ENCODE data around the gene LRRC3. TPM values are rescaled to one million over a fixed set of nuclear protein-coding genes. Genes with fewer than 3 reads are reported as not detected.

The LRRC3 gene
- polyA plus RNA-seq, 1 donor (not counting 4 experiments of a cell fraction or from before 2014, with no cell fraction given): 1.4 TPM

DNA sequence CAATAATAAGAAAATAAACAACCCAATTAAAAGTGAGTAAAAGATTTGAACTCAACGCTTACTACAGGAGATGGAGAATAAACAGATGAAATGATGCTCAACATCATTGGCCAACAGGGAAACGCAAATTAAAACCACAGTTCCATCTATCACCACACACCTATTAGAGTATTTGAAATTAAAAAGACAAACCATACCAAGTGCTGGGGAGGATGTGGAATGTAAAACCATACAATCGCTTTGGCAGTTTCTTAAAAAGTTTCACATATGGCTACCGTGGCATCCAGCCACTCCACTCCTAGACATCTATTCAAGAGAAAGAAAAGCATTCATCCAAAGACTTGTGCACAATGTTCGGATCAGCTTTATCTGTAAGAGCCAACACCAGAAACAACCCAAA lies 1.3 kb upstream of the LRRC3 start:
- dilution Hi-C loops (cut with MboI; ENCODE audit: extremely low pct_ligation_motif_present, low sequenced_read_pairs): no loop called here
- no peak overlapping the region for H3K4me2 ChIP-seq (ENCODE audit: control insufficient read depth, extremely low read depth, insufficient read depth, low read depth, low read length)
- no peak for TF ChIP-seq EZH2 (IDR thresholded peaks at IDR 0.05; ENCODE audit: low read length)
- no peak for TF ChIP-seq CTCF (optimal IDR thresholded peaks at IDR 0.05 in 1 of 3, IDR thresholded peaks at IDR 0.05 in 1 of 3, conservative IDR thresholded peaks at IDR 0.05 in 1 of 3; ENCODE audit: extremely low read depth in 1 of 3, insufficient read depth in 2 of 3, low read length in 3 of 3)

GRCh38 chr21:44455524-44456213 lies 359 bp downstream of the LRRC3 start:
- H3K4me1 ChIP-seq (ENCODE audit: control insufficient read depth, extremely low read depth, insufficient read depth, low read length): no peaks in the 10 kb centered on the region
- DNase-seq (ENCODE audit: low read depth, low spot score) (no peak), FAIRE-seq (no peak)
- no peak overlapping the region for H3K27ac ChIP-seq (ENCODE audit: control insufficient read depth, insufficient read depth, low read length)
- H2AFZ ChIP-seq (ENCODE audit: control insufficient read depth, low read length): peak overlapping the region; percentile 81
- H3K27me3 ChIP-seq (ENCODE audit: control insufficient read depth, extremely low read depth, insufficient read depth, low read length): peaks cover 12% of the 10 kb centered on the region
- dilution Hi-C loops (cut with MboI; ENCODE audit: extremely low pct_ligation_motif_present, low sequenced_read_pairs): no loop called here
- H3K79me2 ChIP-seq (ENCODE audit: control insufficient read depth, insufficient read depth, low read length): no peaks in the 10 kb centered on the region
- peak overlapping the region; percentile 41 for H3K9ac ChIP-seq (ENCODE audit: control insufficient read depth, extremely low read depth, insufficient read depth, low read length)
- H3K9me3 ChIP-seq (ENCODE audit: control insufficient read depth, low read depth, low read length): no peaks in the 10 kb centered on the region
- H3K4me3 ChIP-seq (ENCODE audit: control insufficient read depth in 2 of 3, extremely low read depth in 1 of 3, insufficient read depth in 2 of 3, low read depth in 1 of 3, low read length in 3 of 3): peak overlapping the region; percentile 52 to 83 (median 63)
- no peaks in the 10 kb centered on the region for H3K9me1 ChIP-seq (ENCODE audit: control insufficient read depth, extremely low read depth, insufficient read depth, low read length)
- H3K36me3 ChIP-seq (ENCODE audit: control insufficient read depth in 2 of 2, extremely low read depth in 1 of 2, insufficient read depth in 2 of 2, low read length in 2 of 2): no peaks in the 10 kb centered on the region
- TF ChIP-seq CTCF (optimal IDR thresholded peaks at IDR 0.05 in 1 of 3, IDR thresholded peaks at IDR 0.05 in 1 of 3, conservative IDR thresholded peaks at IDR 0.05 in 1 of 3; ENCODE audit: extremely low read depth in 1 of 3, insufficient read depth in 2 of 3, low read length in 3 of 3): peak in 2 of 3 experiments; percentile 37 to 62
- TF ChIP-seq EZH2 (IDR thresholded peaks at IDR 0.05; ENCODE audit: low read length): no peak
- H4K20me1 ChIP-seq (ENCODE audit: control insufficient read depth, extremely low read depth, insufficient read depth, low read length): no peaks in the 10 kb centered on the region
- H3K4me2 ChIP-seq (ENCODE audit: control insufficient read depth, extremely low read depth, insufficient read depth, low read depth, low read length): peak overlapping the region; percentile 78

More for the DNA sequence above, 1.3 kb upstream of the LRRC3 start:
- DNase-seq (ENCODE audit: low read depth, low spot score) (no peak), FAIRE-seq (no peak)
- no peaks in the 10 kb centered on the region for H3K36me3 ChIP-seq (ENCODE audit: control insufficient read depth in 2 of 2, extremely low read depth in 1 of 2, insufficient read depth in 2 of 2, low read length in 2 of 2)
- peaks cover 20% of the 10 kb centered on the region for H3K27me3 ChIP-seq (ENCODE audit: control insufficient read depth, extremely low read depth, insufficient read depth, low read length)
- no peaks in the 10 kb centered on the region for H4K20me1 ChIP-seq (ENCODE audit: control insufficient read depth, extremely low read depth, insufficient read depth, low read length)
- no peak overlapping the region for H3K9ac ChIP-seq (ENCODE audit: control insufficient read depth, extremely low read depth, insufficient read depth, low read length)
- no peaks in the 10 kb centered on the region for H3K79me2 ChIP-seq (ENCODE audit: control insufficient read depth, insufficient read depth, low read length)
- no peaks in the 10 kb centered on the region for H3K9me3 ChIP-seq (ENCODE audit: control insufficient read depth, low read depth, low read length)
- no peak overlapping the region for H3K4me3 ChIP-seq (ENCODE audit: control insufficient read depth in 2 of 3, extremely low read depth in 1 of 3, insufficient read depth in 2 of 3, low read depth in 1 of 3, low read length in 3 of 3)
- H2AFZ ChIP-seq (ENCODE audit: control insufficient read depth, low read length): no peak overlapping the region
- H3K9me1 ChIP-seq (ENCODE audit: control insufficient read depth, extremely low read depth, insufficient read depth, low read length): no peaks in the 10 kb centered on the region
- no peaks in the 10 kb centered on the region for H3K4me1 ChIP-seq (ENCODE audit: control insufficient read depth, extremely low read depth, insufficient read depth, low read length)
- no peak overlapping the region for H3K27ac ChIP-seq (ENCODE audit: control insufficient read depth, insufficient read depth, low read length)
